HL-60 (cell line): Measurements from ENCODE around the gene XPOT.

Experiments
- DNase-seq, 2 experiments: peaks; one replicate each; pipeline ENCODE4 v3.0.0-alpha.2; 2010 to 2020; ENCODE audit warnings: low read depth in 1 of 2, low spot score in 1 of 2
- H3K27ac ChIP-seq: fragments of 250-450 bp; sonication (Bioruptor Pico); replicated peaks from 2 replicates; pipeline ENCODE4 v1.5.1; 2020; ENCODE audit warnings: mild to moderate bottlenecking, moderate library complexity
- H3K27me3 ChIP-seq: fragments of 250-450 bp; sonication (Bioruptor Pico); 2 replicates; pipeline ENCODE4 v1.5.1; 2021; ENCODE audit warnings: mild to moderate bottlenecking, moderate library complexity; ENCODE audit not compliant: insufficient read depth, poor library complexity, severe bottlenecking
- H3K4me3 ChIP-seq: replicated peaks from 2 replicates; pipeline ENCODE4 v1.5.1; 2011; ENCODE audit warnings: mild to moderate bottlenecking, control low read depth, low read length; ENCODE audit not compliant: insufficient read depth
- GABPA ChIP-seq: IDR thresholded peaks from 2 replicates; pipeline ENCODE4 v1.6.1; 2012; ENCODE audit warnings: low read depth
- POLR2AphosphoS5 ChIP-seq: IDR thresholded peaks from 2 replicates; pipeline ENCODE4 v1.6.1; 2012; ENCODE audit warnings: low read depth
- SPI1 ChIP-seq: IDR thresholded peaks from 2 replicates; pipeline ENCODE4 v1.6.1; 2012; ENCODE audit warnings: low read depth, mild to moderate bottlenecking, borderline replicate concordance
- TF ChIP-seq, protein P1 (sequence below): IDR thresholded peaks from 2 replicates; pipeline ENCODE4 v1.6.1; 2012; ENCODE audit warnings: low read depth; ENCODE audit not compliant: insufficient replicate concordance
- TF ChIP-seq, protein P2 (sequence below): IDR thresholded peaks from one replicate; pipeline ENCODE4 v1.5.1; 2011; ENCODE audit warnings: low read length, control low read depth, inconsistent platforms; ENCODE audit not compliant: insufficient read depth

Gene XPOT

DNA sequence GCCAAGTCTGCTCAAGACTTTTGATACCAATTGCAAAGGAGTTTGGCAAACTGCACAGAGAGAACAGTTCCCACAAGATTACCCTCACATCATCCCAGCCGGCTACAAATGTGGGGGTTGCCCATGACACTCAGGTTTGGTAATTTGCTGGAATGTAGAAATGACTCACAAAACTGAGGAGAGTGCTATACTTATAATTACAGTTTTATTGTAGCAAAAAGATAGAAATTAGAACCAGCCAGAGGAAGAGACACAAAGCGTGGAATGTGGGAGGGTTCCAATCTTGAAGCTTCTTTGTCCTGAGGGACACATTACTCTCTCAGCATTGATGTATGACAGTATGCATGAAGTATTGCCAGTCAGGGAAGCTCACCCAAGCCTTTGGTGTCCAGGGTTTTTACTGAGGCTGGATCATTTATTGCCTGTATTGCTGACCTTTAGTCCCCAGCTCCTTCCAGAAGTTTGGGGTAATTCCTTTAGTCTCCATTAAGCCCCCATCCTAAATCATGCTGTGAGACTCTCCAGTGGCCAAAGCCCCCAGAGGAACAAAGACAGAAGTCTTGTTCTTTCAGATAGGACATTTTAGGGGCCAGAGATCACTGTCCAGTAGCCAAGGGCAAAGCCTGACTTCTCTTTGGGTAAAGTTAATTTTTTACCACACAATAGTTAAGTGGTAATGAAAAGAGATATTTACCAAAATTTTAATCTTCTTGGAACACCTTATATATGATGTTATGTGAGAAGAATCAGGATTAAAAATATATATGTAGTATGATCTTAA lies 57.6 kb downstream of the XPOT start:
- no peak overlapping the region for H3K4me3 ChIP-seq
- H3K27me3 ChIP-seq = no peaks in the 10 kb centered on the region
- H3K27ac ChIP-seq = no peak overlapping the region
- DNase-seq = no peak
- TF ChIP-seq SPI1 = no peak
- no peak for TF ChIP-seq GABPA
- TF ChIP-seq, protein P1, sequence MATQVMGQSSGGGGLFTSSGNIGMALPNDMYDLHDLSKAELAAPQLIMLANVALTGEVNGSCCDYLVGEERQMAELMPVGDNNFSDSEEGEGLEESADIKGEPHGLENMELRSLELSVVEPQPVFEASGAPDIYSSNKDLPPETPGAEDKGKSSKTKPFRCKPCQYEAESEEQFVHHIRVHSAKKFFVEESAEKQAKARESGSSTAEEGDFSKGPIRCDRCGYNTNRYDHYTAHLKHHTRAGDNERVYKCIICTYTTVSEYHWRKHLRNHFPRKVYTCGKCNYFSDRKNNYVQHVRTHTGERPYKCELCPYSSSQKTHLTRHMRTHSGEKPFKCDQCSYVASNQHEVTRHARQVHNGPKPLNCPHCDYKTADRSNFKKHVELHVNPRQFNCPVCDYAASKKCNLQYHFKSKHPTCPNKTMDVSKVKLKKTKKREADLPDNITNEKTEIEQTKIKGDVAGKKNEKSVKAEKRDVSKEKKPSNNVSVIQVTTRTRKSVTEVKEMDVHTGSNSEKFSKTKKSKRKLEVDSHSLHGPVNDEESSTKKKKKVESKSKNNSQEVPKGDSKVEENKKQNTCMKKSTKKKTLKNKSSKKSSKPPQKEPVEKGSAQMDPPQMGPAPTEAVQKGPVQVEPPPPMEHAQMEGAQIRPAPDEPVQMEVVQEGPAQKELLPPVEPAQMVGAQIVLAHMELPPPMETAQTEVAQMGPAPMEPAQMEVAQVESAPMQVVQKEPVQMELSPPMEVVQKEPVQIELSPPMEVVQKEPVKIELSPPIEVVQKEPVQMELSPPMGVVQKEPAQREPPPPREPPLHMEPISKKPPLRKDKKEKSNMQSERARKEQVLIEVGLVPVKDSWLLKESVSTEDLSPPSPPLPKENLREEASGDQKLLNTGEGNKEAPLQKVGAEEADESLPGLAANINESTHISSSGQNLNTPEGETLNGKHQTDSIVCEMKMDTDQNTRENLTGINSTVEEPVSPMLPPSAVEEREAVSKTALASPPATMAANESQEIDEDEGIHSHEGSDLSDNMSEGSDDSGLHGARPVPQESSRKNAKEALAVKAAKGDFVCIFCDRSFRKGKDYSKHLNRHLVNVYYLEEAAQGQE = no peak
- TF ChIP-seq, protein P2, sequence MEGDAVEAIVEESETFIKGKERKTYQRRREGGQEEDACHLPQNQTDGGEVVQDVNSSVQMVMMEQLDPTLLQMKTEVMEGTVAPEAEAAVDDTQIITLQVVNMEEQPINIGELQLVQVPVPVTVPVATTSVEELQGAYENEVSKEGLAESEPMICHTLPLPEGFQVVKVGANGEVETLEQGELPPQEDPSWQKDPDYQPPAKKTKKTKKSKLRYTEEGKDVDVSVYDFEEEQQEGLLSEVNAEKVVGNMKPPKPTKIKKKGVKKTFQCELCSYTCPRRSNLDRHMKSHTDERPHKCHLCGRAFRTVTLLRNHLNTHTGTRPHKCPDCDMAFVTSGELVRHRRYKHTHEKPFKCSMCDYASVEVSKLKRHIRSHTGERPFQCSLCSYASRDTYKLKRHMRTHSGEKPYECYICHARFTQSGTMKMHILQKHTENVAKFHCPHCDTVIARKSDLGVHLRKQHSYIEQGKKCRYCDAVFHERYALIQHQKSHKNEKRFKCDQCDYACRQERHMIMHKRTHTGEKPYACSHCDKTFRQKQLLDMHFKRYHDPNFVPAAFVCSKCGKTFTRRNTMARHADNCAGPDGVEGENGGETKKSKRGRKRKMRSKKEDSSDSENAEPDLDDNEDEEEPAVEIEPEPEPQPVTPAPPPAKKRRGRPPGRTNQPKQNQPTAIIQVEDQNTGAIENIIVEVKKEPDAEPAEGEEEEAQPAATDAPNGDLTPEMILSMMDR = no peak
- no peak for TF ChIP-seq POLR2AphosphoS5

- no peaks in the 10 kb centered on the region for H3K27me3 ChIP-seq
- DNase-seq = no peak
- no peak for TF ChIP-seq GABPA
- no peak for TF ChIP-seq SPI1
- TF ChIP-seq, protein P1 = no peak
- TF ChIP-seq POLR2AphosphoS5 = no peak
- TF ChIP-seq, protein P2 = no peak
- no peak overlapping the region for H3K27ac ChIP-seq
- H3K4me3 ChIP-seq = no peak overlapping the region
Observed at GRCh38 chr12:64466178-64466577, 62.0 kb downstream of the XPOT start.

DNA sequence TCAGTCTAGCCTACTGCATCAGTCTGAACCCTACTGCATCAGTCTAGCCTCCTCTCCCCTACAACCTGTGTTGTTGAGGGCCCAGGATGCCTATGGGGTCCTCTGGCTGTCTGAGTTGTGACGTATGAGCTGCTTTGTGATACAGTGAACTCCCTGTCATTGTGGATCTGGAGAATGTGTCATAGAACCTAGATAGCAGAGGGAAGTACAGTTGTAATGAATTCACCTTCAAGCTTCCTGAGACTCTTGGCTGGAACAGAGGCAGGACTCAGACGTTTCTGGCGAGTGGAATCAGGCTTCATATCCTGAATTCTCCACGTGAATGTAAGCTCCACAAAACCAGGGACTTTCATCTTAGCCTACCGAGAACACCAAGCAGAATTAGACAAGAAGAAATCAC lies 64.8 kb downstream of the XPOT start:
- TF ChIP-seq POLR2AphosphoS5 (no peak), GABPA (no peak), SPI1 (no peak)
- TF ChIP-seq, protein P2 = no peak
- TF ChIP-seq, protein P1 = no peak

More for the DNA sequence above, 64.8 kb downstream of the XPOT start:
- H3K27me3 ChIP-seq = no peaks in the 10 kb centered on the region
- no peak overlapping the region for H3K4me3 ChIP-seq
- no peak overlapping the region for H3K27ac ChIP-seq
- no peak for DNase-seq
